B cell (primary cell): ENCODE measurements around the gene BDKRB1. TPM values are rescaled to one million over a fixed set of nuclear protein-coding genes. Genes with fewer than 3 reads are reported as not detected.

ENCODE experiments used
- ATAC-seq: fragments of 200-7000 bp; cut with Tn5 transposase; one replicate; pipeline ENCODE4 v1.10.0; 2021; ENCODE audit warnings: low read depth, mild to moderate bottlenecking, moderate number of reproducible peaks, moderate library complexity
- CTCF ChIA-PET: fragments of 350-600 bp; sonication (Branson Sonifier 250); formaldehyde crosslinking; loops from one replicate; lab custom pipeline; 2021; ENCODE audit warnings: antibody characterized with exemption, inconsistent platforms; lab: Charles Lee
- POLR2A ChIA-PET: fragments of 350-600 bp; sonication (Branson Sonifier 250); formaldehyde crosslinking; loops from one replicate; lab custom pipeline; 2021; ENCODE audit warnings: antibody characterized with exemption; lab: Charles Lee
- DNase-seq: peaks from one replicate; pipeline ENCODE4 v3.0.0; 2013
- H2AFZ ChIP-seq: 2 replicates; pipeline ENCODE4 v1.6.1; 2012; ENCODE audit warnings: mild to moderate bottlenecking, low read depth, low read length; ENCODE audit not compliant: insufficient read depth, poor library complexity, severe bottlenecking
- H3K27ac ChIP-seq, 2 donors: 1 replicate in 1 of 2; 2 replicates in 1 of 2; pipeline ENCODE4 v1.5.1; 2012 to 2013; ENCODE audit warnings: low read length in 2 of 2, mild to moderate bottlenecking in 2 of 2, moderate library complexity in 1 of 2
- H3K27me3 ChIP-seq, 4 experiments: fragments of 200-600 bp in 1 of 4; sonication (generic) in 1 of 4; replicated peaks in 1 of 4; 1 replicate in 2 of 4; 2 replicates in 2 of 4; pipeline versions ENCODE4 v1.6.1 to v1.7.0; 2013 to 2016; ENCODE audit warnings: low read length in 3 of 4, mild to moderate bottlenecking in 2 of 4, mixed read lengths in 1 of 4, moderate library complexity in 1 of 4; ENCODE audit not compliant: insufficient read depth in 4 of 4, control insufficient read depth in 3 of 4; ENCODE audit errors: control extremely low read depth in 1 of 4
- H3K36me3 ChIP-seq, 2 experiments: replicated peaks in 1 of 2; 1 replicate in 1 of 2; 2 replicates in 1 of 2; pipeline versions ENCODE4 v1.6.1 to v1.7.1; 2013; ENCODE audit warnings: low read length in 1 of 2; ENCODE audit not compliant: insufficient read depth in 2 of 2, control insufficient read depth in 1 of 2; ENCODE audit errors: control extremely low read depth in 1 of 2, extremely low read depth in 1 of 2
- H3K4me1 ChIP-seq, 2 donors: fragments of 200-600 bp in 1 of 2; sonication (generic) in 1 of 2; 1 replicate in 1 of 2; 2 replicates in 1 of 2; pipeline versions ENCODE4 v1.5.1 to v1.6.1; 2013 to 2017; ENCODE audit warnings: low read length in 2 of 2; ENCODE audit not compliant: control insufficient read depth in 2 of 2, insufficient read depth in 2 of 2
- H3K4me2 ChIP-seq: replicated peaks from 2 replicates; pipeline ENCODE3; 2012; ENCODE audit warnings: mild to moderate bottlenecking, low read depth, low read length; ENCODE audit not compliant: poor library complexity, severe bottlenecking
- H3K4me3 ChIP-seq, 5 experiments: fragments of 200-600 bp in 1 of 5; sonication (generic) in 1 of 5; 1 replicate in 3 of 5; 2 replicates in 2 of 5; pipeline versions ENCODE4 v1.5.1 to v1.7.0; 2011 to 2016; ENCODE audit warnings: low read length in 4 of 5, mild to moderate bottlenecking in 4 of 5, low read depth in 2 of 5, control low read depth in 1 of 5, moderate library complexity in 1 of 5; ENCODE audit not compliant: insufficient read depth in 1 of 5; ENCODE audit errors: control extremely low read depth in 1 of 5, extremely low read depth in 1 of 5
- H3K79me2 ChIP-seq: fragments of 200-600 bp; sonication (generic); one replicate; pipeline ENCODE4 v1.6.0; 2016; ENCODE audit warnings: low read length; ENCODE audit not compliant: control insufficient read depth, insufficient read depth
- H3K9ac ChIP-seq: fragments of 200-600 bp; sonication (generic); 2 replicates; pipeline ENCODE4 v1.6.1; 2017; ENCODE audit warnings: mild to moderate bottlenecking, low read length, moderate library complexity
- H3K9me3 ChIP-seq, 3 donors: one replicate each; pipeline versions ENCODE4 v1.6.1 to v1.7.1; 2013; ENCODE audit warnings: low read length in 2 of 3; ENCODE audit not compliant: control insufficient read depth in 2 of 3, insufficient read depth in 1 of 3; ENCODE audit errors: control extremely low read depth in 1 of 3
- H4K20me1 ChIP-seq: 2 replicates; pipeline ENCODE4 v1.6.0; 2012; ENCODE audit warnings: mild to moderate bottlenecking, low read length; ENCODE audit not compliant: insufficient read depth, control insufficient read depth, poor library complexity, severe bottlenecking
- H3K27ac Mint-ChIP-seq: one replicate; pipeline ENCODE4 v1.8.0; 2021; ENCODE audit warnings: mixed read lengths
- H3K27me3 Mint-ChIP-seq: one replicate; pipeline ENCODE4 v1.8.0; 2021; ENCODE audit warnings: mixed read lengths
- H3K4me1 Mint-ChIP-seq: one replicate; pipeline ENCODE4 v1.8.0; 2021; ENCODE audit warnings: mixed read lengths
- H3K4me3 Mint-ChIP-seq: one replicate; pipeline ENCODE4 v1.8.0; 2021; ENCODE audit warnings: mixed read lengths
- H3K9me3 Mint-ChIP-seq: one replicate; pipeline ENCODE4 v1.8.0; 2022; ENCODE audit warnings: mixed read lengths; ENCODE audit not compliant: insufficient read depth
- EZH2 ChIP-seq: IDR thresholded peaks from 2 replicates; pipeline ENCODE4 v1.6.1; 2012; ENCODE audit warnings: borderline replicate concordance, low read depth, mild to moderate bottlenecking, moderate library complexity, low read length; ENCODE audit not compliant: insufficient read depth, poor library complexity, severe bottlenecking
- WGBS: methylation state at CpG from one replicate; pipeline ENCODE4 v1.1.5; 2013; ENCODE audit warnings: missing lambda C conversion rate; ENCODE audit not compliant: insufficient coverage; 5-methylcytosine and 5-hydroxymethylcytosine counted together
- intact Hi-C: fragments of 100-400 bp; cut with micrococcal nuclease; formaldehyde crosslinking; loops from one replicate; pipeline ENCODE4 v1.10.0; 2022
- polyA plus RNA-seq: library from polyadenylated mRNA; depleted of rRNA; stranded (reverse); fragments of >200 nt; gene quantifications from 2 replicates; pipeline ENCODE4 v1.2.3, GENCODE V29; 2012
- total RNA-seq, 2 donors: library from RNA; stranded (reverse); fragments of 120-200 nt in 1 of 2; gene quantifications; 1 replicate in 1 of 2; 2 replicates in 1 of 2; pipeline versions ENCODE4 v1.2.3 to v1.2.4, GENCODE V29; 2013 to 2022
- TF ChIP-seq, protein P1 (sequence below): fragments of 200-600 bp; IDR thresholded peaks from one replicate; pipeline ENCODE4 v1.8.0; 2022; ENCODE audit warnings: antibody characterized with exemption, mild to moderate bottlenecking

Gene BDKRB1
- total and polyA plus RNA-seq, 2 donors (not counting 1 experiment from before 2014, with no cell fraction given), result not detected

DNA sequence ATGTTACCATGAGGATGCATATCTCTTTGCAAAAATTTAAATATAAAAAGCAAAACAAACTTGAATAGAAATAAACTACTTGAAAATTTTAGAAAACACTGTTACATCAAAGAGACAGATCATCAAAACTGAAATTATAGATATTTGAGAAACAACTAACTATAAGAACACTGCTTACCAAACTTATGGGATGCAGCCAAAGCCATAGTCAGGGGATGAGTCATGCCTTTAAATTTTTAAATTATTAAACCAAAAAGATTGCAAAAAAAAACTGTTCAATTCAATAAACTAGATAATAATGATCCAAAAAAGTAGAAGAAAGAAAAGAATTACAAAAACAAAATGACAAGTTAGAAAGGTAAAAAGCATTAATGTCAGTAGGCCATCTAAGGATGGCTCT, 43.9 kb upstream of the BDKRB1 start:
- no peak overlapping the region for H3K4me3 Mint-ChIP-seq
- Histone ChIP-seq H3K27me3 (peaks cover 0 to 8% (median 0%) of the 10 kb centered on the region in 4 experiments), H3K9ac (no peak overlapping the region), H3K4me2 (no peak overlapping the region), H3K36me3 (no peaks in the 10 kb centered on the region), H3K4me3 (no peak overlapping the region), H4K20me1 (no peaks in the 10 kb centered on the region), H3K4me1 (no peaks in the 10 kb centered on the region), H3K27ac (no peak overlapping the region), H2AFZ (no peak overlapping the region), H3K79me2 (no peaks in the 10 kb centered on the region), H3K9me3 (peaks cover 0 to 15% (median 4%) of the 10 kb centered on the region in 3 donors)
- H3K4me1 Mint-ChIP-seq, result no peaks in the 10 kb centered on the region
- no peaks in the 10 kb centered on the region for H3K9me3 Mint-ChIP-seq
- DNase-seq (no peak), ATAC-seq (no peak)
- intact Hi-C loops, result no loop called here
- H3K27ac Mint-ChIP-seq, result no peak overlapping the region
- POLR2A ChIA-PET, result no interaction called here
- peaks cover 16% of the 10 kb centered on the region for H3K27me3 Mint-ChIP-seq
- CTCF ChIA-PET, result no interaction called here
- no peak for TF ChIP-seq EZH2
- TF ChIP-seq, protein P1, sequence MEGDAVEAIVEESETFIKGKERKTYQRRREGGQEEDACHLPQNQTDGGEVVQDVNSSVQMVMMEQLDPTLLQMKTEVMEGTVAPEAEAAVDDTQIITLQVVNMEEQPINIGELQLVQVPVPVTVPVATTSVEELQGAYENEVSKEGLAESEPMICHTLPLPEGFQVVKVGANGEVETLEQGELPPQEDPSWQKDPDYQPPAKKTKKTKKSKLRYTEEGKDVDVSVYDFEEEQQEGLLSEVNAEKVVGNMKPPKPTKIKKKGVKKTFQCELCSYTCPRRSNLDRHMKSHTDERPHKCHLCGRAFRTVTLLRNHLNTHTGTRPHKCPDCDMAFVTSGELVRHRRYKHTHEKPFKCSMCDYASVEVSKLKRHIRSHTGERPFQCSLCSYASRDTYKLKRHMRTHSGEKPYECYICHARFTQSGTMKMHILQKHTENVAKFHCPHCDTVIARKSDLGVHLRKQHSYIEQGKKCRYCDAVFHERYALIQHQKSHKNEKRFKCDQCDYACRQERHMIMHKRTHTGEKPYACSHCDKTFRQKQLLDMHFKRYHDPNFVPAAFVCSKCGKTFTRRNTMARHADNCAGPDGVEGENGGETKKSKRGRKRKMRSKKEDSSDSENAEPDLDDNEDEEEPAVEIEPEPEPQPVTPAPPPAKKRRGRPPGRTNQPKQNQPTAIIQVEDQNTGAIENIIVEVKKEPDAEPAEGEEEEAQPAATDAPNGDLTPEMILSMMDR, result no peak

- CTCF ChIA-PET, result no interaction called here
- Histone ChIP-seq H2AFZ (no peak overlapping the region), H3K9me3 (peaks cover 0 to 15% (median 4%) of the 10 kb centered on the region in 3 donors), H3K36me3 (no peaks in the 10 kb centered on the region), H3K27me3 (peaks cover 0 to 8% (median 0%) of the 10 kb centered on the region in 4 experiments), H4K20me1 (no peaks in the 10 kb centered on the region), H3K79me2 (no peaks in the 10 kb centered on the region), H3K9ac (no peak overlapping the region), H3K4me2 (no peak overlapping the region), H3K4me3 (no peak overlapping the region), H3K4me1 (no peaks in the 10 kb centered on the region), H3K27ac (no peak overlapping the region)
- H3K4me1 Mint-ChIP-seq, result no peaks in the 10 kb centered on the region
- no peak for ATAC-seq
- 83% methylated on average over 4 of the region's 4 CpGs for WGBS
- H3K27me3 Mint-ChIP-seq, result peaks cover 13% of the 10 kb centered on the region
- H3K4me3 Mint-ChIP-seq, result no peak overlapping the region
- H3K9me3 Mint-ChIP-seq, result no peaks in the 10 kb centered on the region
- POLR2A ChIA-PET, result no interaction called here
- DNase-seq, result no peak
- H3K27ac Mint-ChIP-seq, result no peak overlapping the region
- TF ChIP-seq, protein P1, result no peak
- TF ChIP-seq EZH2, result no peak
- intact Hi-C loops, result no loop called here
Measured at GRCh38 chr14:96212896-96213295, 43.1 kb upstream of the BDKRB1 start.
